Measurements from ENCODE around the gene SNORC.

Gene SNORC

GRCh38 chr2:232924433-232924832 lies 54.4 kb downstream of the SNORC start:
- H3K4me3 ChIP-seq (ENCODE audit: low read depth, low read length) = no peak overlapping the region
- DNase-seq (ENCODE audit: low read depth) = no peak
- in situ Hi-C loops (cut with HindIII; ENCODE audit: low sequenced_read_pairs) = no loop called here
- TF ChIP-seq CTCF (IDR thresholded peaks at IDR 0.05; ENCODE audit: low read depth, low read length, missing control alignments) = no peak

- no peak for DNase-seq (ENCODE audit: low read depth)
- in situ Hi-C loops (cut with HindIII; ENCODE audit: low sequenced_read_pairs) = loop anchor here (5.0 kb wide), 1 partner anchor 72 kb away; no protein-coding TSS in a partner anchor
- H3K4me3 ChIP-seq (ENCODE audit: low read depth, low read length) = no peak overlapping the region
- TF ChIP-seq CTCF (IDR thresholded peaks at IDR 0.05; ENCODE audit: low read depth, low read length, missing control alignments) = no peak
These were observed 55.2 kb downstream of the SNORC start for GRCh38 chr2:232925153-232925820.

- in situ Hi-C loops (cut with HindIII; ENCODE audit: low sequenced_read_pairs) = loop anchor here (5.0 kb wide), 1 partner anchor 72 kb away; no protein-coding TSS in a partner anchor
- no peak for TF ChIP-seq CTCF (IDR thresholded peaks at IDR 0.05; ENCODE audit: low read depth, low read length, missing control alignments)
- no peak overlapping the region for H3K4me3 ChIP-seq (ENCODE audit: low read depth, low read length)
These were observed 55.7 kb downstream of the SNORC start for GRCh38 chr2:232925821-232926156.

GRCh38 chr2:232926431-232926939 lies 56.4 kb downstream of the SNORC start:
- no peak for TF ChIP-seq CTCF (IDR thresholded peaks at IDR 0.05; ENCODE audit: low read depth, low read length, missing control alignments)
- in situ Hi-C loops (cut with HindIII; ENCODE audit: low sequenced_read_pairs) = loop anchor here (5.0 kb wide), 1 partner anchor 71 kb away; no protein-coding TSS in a partner anchor
- no peak for DNase-seq (ENCODE audit: low read depth)
- peak overlapping the region; percentile 29 for H3K4me3 ChIP-seq (ENCODE audit: low read depth, low read length)

More at GRCh38 chr2:232925821-232926156, 55.7 kb downstream of the SNORC start:
- DNase-seq (ENCODE audit: low read depth) = no peak

- TF ChIP-seq CTCF (IDR thresholded peaks at IDR 0.05; ENCODE audit: low read depth, low read length, missing control alignments) = no peak
- in situ Hi-C loops (cut with HindIII; ENCODE audit: low sequenced_read_pairs) = loop anchor here (5.0 kb wide), 1 partner anchor 70 kb away; no protein-coding TSS in a partner anchor
- peak overlapping the region; percentile 29 for H3K4me3 ChIP-seq (ENCODE audit: low read depth, low read length)
- no peak for DNase-seq (ENCODE audit: low read depth)
These were observed 57.1 kb downstream of the SNORC start for GRCh38 chr2:232927032-232927792.

GRCh38 chr2:232927793-232928550 lies 57.9 kb downstream of the SNORC start:
- in situ Hi-C loops (cut with HindIII; ENCODE audit: low sequenced_read_pairs) = loop anchor here (5.0 kb wide), 1 partner anchor 69 kb away; no protein-coding TSS in a partner anchor
- TF ChIP-seq CTCF (IDR thresholded peaks at IDR 0.05; ENCODE audit: low read depth, low read length, missing control alignments) = no peak
- peak overlapping the region; percentile 31 for H3K4me3 ChIP-seq (ENCODE audit: low read depth, low read length)
- no peak for DNase-seq (ENCODE audit: low read depth)

Data from astrocyte of the cerebellum (primary cell).